Gastrocnemius medialis (tissue), 4 donors: ENCODE measurements around the gene KNDC1. TPM values are rescaled to one million over a fixed set of nuclear protein-coding genes. Genes with fewer than 3 reads are reported as not detected.

ENCODE experiments used
- ATAC-seq, 2 donors: fragments of 150-250 bp; one replicate each; pipeline ENCODE4 v1.9.1; 2016
- DNase-seq, 2 donors: peaks; one replicate each; pipeline ENCODE4 v3.0.0-alpha.2; 2019
- H3K27ac ChIP-seq, 4 donors: fragments of 200-600 bp; sonication (generic); 1 replicate in 1 of 4; 2 replicates in 3 of 4; pipeline ENCODE4 v1.5.1; 2016 to 2018; ENCODE audit warnings: mild to moderate bottlenecking in 2 of 4, moderate library complexity in 1 of 4
- H3K27me3 ChIP-seq, 3 donors: fragments of 200-600 bp; sonication (generic) in 2 of 3; 1 replicate in 1 of 3; 2 replicates in 2 of 3; pipeline versions ENCODE4 v1.5.1 to v1.6.0; 2016 to 2019; ENCODE audit warnings: mild to moderate bottlenecking in 1 of 3, moderate library complexity in 1 of 3
- H3K36me3 ChIP-seq, 2 donors: fragments of 200-600 bp; sonication (generic) in 1 of 2; one replicate each; pipeline ENCODE4 v1.5.1; 2017 to 2018
- H3K4me1 ChIP-seq, 2 donors: fragments of 200-600 bp; sonication (generic) in 1 of 2; one replicate each; pipeline ENCODE4 v1.5.1; 2016 to 2017; ENCODE audit warnings: mild to moderate bottlenecking in 2 of 2
- H3K4me3 ChIP-seq, 4 donors: fragments of 200-600 bp; sonication (generic) in 3 of 4; 1 replicate in 1 of 4; 2 replicates in 3 of 4; pipeline ENCODE4 v1.5.1; 2016 to 2019; ENCODE audit warnings: mild to moderate bottlenecking in 2 of 4
- H3K9me3 ChIP-seq, 3 donors: fragments of 200-600 bp; sonication (generic) in 2 of 3; 1 replicate in 1 of 3; 2 replicates in 2 of 3; pipeline ENCODE4 v1.5.1; 2016 to 2019
- POLR2A ChIP-seq, 2 donors: fragments of 450-650 bp; IDR thresholded peaks; one replicate each; pipeline ENCODE4 v1.6.1; 2017; ENCODE audit warnings: antibody characterized with exemption in 2 of 2, mild to moderate bottlenecking in 2 of 2, moderate library complexity in 2 of 2
- in situ Hi-C, 4 donors: fragments of 200-750 bp; cut with MboI; loops; one replicate each; pipeline versions ENCODE4 v1.15.0 to v1.8.0; 2017; ENCODE audit warnings: low sequenced_read_pairs in 4 of 4
- intact Hi-C: fragments of 100-400 bp; cut with DNase I; formaldehyde crosslinking; loops from one replicate; pipeline ENCODE4 v1.15.1; 2023; ENCODE audit warnings: low total_unique reads
- total RNA-seq, 4 donors: library from RNA; depleted of rRNA; stranded (reverse); fragments of >200 nt; gene quantifications; one replicate each; pipeline versions ENCODE4 v1.1.0 to v1.2.3, GENCODE V29; 2016
- TF ChIP-seq, protein P1 (sequence below), 5 experiments: fragments of 450-650 bp in 3 of 5; fragments of 200-600 bp in 2 of 5; sonication (generic) in 2 of 5; IDR thresholded peaks in 4 of 5; conservative IDR thresholded peaks in 1 of 5; 1 replicate in 4 of 5; 2 replicates in 1 of 5; pipeline ENCODE4 v1.5.1; 2016 to 2019; ENCODE audit warnings: antibody characterized with exemption in 5 of 5, mild to moderate bottlenecking in 3 of 5, moderate library complexity in 3 of 5

KNDC1 gene
- total RNA-seq, 4 donors from 2014 or later = 0.04 to 0.13 TPM; not detected in 2

DNA sequence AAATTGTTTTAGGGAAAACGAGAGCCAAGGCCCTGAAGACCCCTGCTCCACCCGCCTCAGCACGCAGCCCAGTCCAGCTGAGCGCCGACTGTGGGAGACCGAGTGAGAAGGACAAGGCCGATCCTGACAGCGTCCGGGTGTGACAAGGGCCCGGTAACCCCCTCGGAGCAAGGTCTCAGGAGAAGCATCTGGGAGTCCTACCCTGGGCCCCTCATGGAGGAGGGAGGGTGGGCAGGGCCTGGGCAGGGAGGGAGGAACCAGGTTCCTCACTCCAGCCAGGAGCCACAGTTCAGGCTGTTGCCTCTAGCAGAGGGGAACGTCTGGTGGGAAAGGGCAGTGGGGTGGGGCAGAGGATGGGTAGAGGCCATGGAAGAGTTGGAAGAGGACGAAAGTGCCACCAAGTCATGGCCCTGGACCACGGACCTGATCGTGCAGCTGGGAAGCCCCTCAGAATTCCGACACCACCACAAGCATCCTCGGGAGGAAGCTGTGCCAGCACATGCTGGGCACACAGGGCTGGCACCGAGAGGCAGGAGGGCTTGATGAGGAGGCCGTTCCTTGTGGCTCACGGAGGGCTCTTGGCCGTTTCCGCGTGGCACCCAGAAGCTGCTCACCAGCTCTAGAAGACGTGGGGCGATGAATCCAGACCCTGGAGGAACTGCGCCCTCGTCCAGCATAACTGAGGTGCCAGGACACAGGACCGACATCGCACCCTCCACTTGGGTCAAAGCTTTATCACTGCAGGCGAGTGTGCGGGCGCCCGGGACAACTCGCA, 2.2 kb upstream of the KNDC1 start:
- DNase-seq = no peak
- Histone ChIP-seq H3K4me1 (peaks cover 5 to 7% of the 10 kb centered on the region in 2 donors), H3K4me3 (no peak overlapping the region), H3K27ac (no peak overlapping the region), H3K36me3 (no peaks in the 10 kb centered on the region), H3K27me3 (peaks cover 28 to 50% (median 44%) of the 10 kb centered on the region in 3 donors), H3K9me3 (no peaks in the 10 kb centered on the region)
- ATAC-seq = no peak
- in situ Hi-C loops (no loop called here), intact Hi-C loops (no loop called here)
- TF ChIP-seq, protein P1, sequence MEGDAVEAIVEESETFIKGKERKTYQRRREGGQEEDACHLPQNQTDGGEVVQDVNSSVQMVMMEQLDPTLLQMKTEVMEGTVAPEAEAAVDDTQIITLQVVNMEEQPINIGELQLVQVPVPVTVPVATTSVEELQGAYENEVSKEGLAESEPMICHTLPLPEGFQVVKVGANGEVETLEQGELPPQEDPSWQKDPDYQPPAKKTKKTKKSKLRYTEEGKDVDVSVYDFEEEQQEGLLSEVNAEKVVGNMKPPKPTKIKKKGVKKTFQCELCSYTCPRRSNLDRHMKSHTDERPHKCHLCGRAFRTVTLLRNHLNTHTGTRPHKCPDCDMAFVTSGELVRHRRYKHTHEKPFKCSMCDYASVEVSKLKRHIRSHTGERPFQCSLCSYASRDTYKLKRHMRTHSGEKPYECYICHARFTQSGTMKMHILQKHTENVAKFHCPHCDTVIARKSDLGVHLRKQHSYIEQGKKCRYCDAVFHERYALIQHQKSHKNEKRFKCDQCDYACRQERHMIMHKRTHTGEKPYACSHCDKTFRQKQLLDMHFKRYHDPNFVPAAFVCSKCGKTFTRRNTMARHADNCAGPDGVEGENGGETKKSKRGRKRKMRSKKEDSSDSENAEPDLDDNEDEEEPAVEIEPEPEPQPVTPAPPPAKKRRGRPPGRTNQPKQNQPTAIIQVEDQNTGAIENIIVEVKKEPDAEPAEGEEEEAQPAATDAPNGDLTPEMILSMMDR (IDR thresholded peaks at IDR 0.05 in 4 of 5, conservative IDR thresholded peaks at IDR 0.05 in 1 of 5) = no peak
- TF ChIP-seq POLR2A (IDR thresholded peaks at IDR 0.05) = no peak

DNA sequence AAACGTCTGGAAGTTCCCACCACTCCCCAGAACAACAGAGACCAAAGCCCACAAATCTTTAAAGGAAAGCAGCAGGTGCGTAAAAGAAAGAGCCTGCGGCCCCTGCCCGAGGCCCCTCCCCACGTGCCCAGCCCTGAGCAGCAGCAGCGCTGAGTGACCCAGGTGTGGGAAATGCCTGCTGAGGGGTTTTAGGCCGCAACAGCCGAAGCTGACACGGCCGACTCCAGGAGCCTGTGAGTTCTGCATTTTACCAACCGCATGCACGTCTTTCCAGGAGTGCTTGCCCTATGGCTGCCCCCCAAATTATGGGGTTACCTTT, 1.6 kb upstream of the KNDC1 start:
- no peak for ATAC-seq
- TF ChIP-seq POLR2A (IDR thresholded peaks at IDR 0.05) = no peak
- TF ChIP-seq, protein P1 (IDR thresholded peaks at IDR 0.05 in 4 of 5, conservative IDR thresholded peaks at IDR 0.05 in 1 of 5) = no peak
- intact Hi-C loops (no loop called here), in situ Hi-C loops (no loop called here)
- no peaks in the 10 kb centered on the region for H3K9me3 ChIP-seq
- H3K4me1 ChIP-seq = peaks cover 5 to 7% of the 10 kb centered on the region in 2 donors
- H3K4me3 ChIP-seq = no peak overlapping the region
- H3K27me3 ChIP-seq = peaks cover 33 to 53% (median 45%) of the 10 kb centered on the region in 3 donors
- no peak overlapping the region for H3K27ac ChIP-seq
- no peaks in the 10 kb centered on the region for H3K36me3 ChIP-seq
- DNase-seq = no peak

DNA sequence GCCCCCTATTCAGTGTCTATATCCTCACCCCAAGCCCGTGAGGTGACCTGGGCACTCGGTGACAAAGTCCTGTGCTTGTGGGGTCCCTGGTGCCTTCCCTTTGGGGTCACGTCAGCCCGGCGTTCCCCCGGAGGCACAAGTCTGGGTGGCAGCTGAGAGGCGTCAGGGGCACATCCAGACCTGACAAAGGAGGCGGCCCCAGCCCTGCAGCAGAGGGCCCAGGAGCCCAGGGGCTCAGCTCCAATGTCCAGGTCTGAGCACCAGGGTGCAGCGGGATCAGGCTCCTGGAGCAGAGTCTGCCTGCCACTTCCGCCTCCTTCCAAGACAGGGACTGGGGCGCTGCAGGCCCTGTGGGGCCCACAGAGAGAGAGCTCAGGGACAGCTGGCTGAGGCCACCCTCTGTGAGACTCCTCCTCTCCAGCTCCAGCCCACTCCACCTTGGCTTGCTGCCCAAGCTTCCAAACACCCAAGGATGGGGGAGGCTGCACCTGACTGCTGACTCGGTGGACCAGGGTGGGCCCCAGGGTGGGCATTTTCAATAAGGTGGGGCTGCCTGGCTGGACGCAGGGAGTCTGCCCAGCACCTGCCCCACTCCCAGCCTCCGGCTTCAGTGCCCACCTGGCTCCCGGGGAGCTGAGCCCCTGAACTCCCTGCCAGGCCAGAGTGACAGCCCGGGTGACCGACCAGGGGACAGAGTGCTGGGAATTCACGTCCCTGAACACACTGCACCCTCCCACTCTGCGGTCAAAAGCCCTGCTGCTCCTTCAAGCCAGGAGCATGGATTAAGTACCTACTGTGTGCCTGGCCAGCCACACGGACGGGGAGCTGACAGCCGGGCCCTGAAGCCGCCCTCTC, 1.0 kb upstream of the KNDC1 start:
- DNase-seq (no peak), ATAC-seq (no peak)
- no peak for TF ChIP-seq POLR2A (IDR thresholded peaks at IDR 0.05)
- TF ChIP-seq, protein P1 (IDR thresholded peaks at IDR 0.05 in 4 of 5, conservative IDR thresholded peaks at IDR 0.05 in 1 of 5) = no peak
- in situ Hi-C loops = no loop called here
- H3K4me1 ChIP-seq = peaks cover 5 to 7% of the 10 kb centered on the region in 2 donors
- no peak overlapping the region for H3K27ac ChIP-seq
- H3K27me3 ChIP-seq = peaks cover 39 to 58% (median 47%) of the 10 kb centered on the region in 3 donors
- no peaks in the 10 kb centered on the region for H3K36me3 ChIP-seq
- intact Hi-C loops = no loop called here
- H3K4me3 ChIP-seq = no peak overlapping the region
- no peaks in the 10 kb centered on the region for H3K9me3 ChIP-seq

DNA sequence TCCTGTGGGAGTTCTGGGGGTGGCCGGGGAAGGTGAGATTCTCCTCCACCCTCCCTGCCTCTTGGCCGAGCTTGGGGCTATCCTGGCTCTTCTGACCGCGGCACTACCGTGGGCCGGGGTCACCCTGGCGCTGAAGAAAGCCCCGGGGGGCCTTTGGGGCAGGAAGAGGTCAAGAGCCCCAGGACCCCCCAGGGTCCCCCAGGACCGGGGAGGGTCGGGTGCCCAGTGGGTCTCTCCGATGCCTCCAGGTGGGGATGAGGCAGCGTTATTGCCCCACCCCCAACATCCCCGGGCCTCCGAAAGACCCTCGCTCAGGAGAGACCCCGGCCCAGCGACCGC, 439 bp upstream of the KNDC1 start:
- H3K4me3 ChIP-seq = no peak overlapping the region
- TF ChIP-seq, protein P1 (IDR thresholded peaks at IDR 0.05 in 4 of 5, conservative IDR thresholded peaks at IDR 0.05 in 1 of 5) = no peak
- no peaks in the 10 kb centered on the region for H3K9me3 ChIP-seq
- peaks cover 45 to 64% (median 53%) of the 10 kb centered on the region in 3 donors for H3K27me3 ChIP-seq
- no peaks in the 10 kb centered on the region for H3K36me3 ChIP-seq
- no peak overlapping the region for H3K27ac ChIP-seq
- H3K4me1 ChIP-seq = peaks cover 5 to 7% of the 10 kb centered on the region in 2 donors
- ATAC-seq (no peak), DNase-seq (no peak)
- in situ Hi-C loops = no loop called here
- intact Hi-C loops = no loop called here
